Measurements from ENCODE around the gene ARNT2. TPM values are rescaled to one million over a fixed set of nuclear protein-coding genes. Genes with fewer than 3 reads are reported as not detected.

ARNT2 gene
- total and polyA plus RNA-seq, 2 of the 13 experiments (the other 11 are each of a cell fraction or from before 2014, with no cell fraction given), result 0.69 to 1.7 TPM

DNA sequence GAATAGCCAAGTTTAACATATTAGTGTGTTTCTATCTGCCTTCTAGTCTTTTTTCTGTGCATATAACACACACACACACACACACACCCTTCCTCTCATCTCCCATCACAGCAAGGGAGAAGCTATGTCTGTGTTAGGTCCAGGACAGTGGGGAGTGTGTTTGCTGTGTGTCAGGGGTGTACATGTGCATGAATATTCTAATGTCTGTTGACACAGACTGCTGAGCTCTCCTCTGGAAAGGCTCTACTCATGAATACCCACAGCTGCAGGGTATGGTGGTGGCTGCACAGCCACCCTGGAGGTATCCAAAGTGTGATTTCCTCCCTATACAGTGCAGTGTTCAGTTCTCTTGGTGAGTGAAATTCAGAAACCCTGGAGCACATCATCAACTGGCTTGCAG lies 42.9 kb downstream of the ARNT2 start (continued):
- TF ChIP-seq, protein P1, sequence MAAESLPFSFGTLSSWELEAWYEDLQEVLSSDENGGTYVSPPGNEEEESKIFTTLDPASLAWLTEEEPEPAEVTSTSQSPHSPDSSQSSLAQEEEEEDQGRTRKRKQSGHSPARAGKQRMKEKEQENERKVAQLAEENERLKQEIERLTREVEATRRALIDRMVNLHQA (CRISPR knock-in tag; IDR thresholded peaks at IDR 0.05), result no peak
- no peak for TF ChIP-seq PHF21A (CRISPR knock-in tag; IDR thresholded peaks at IDR 0.05)
- TF ChIP-seq CEBPB (IDR thresholded peaks at IDR 0.05; ENCODE audit: borderline replicate concordance, low read depth, low read length), result no peak
- TF ChIP-seq ARID2 (CRISPR knock-in tag; IDR thresholded peaks at IDR 0.05; ENCODE audit: borderline replicate concordance), result no peak
- TF ChIP-seq NCOA2 (CRISPR knock-in tag; IDR thresholded peaks at IDR 0.05), result no peak

DNA sequence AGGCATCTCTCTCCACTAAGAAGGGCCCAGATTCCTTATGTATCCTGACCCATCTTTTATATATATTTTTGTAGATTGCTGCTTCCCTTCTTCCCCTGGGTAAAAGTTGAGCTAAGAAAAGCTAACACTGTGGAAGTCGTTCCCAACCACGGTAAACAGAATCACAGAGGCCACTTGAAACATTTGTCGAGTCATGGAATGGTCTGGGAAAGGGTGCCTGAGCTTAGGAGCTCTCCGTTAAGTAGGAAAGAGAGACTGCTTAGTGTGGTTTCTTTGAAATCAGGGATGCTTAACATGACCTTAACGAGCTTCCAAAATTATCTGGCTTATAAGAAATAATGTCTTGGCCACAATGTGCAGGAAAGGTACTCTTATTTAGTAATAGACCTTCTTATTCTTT lies 45.6 kb downstream of the ARNT2 start:
- in situ Hi-C loops (cut with HindIII; ENCODE audit: extremely low pct_ligation_motif_present, low pct_unique_long_range_greater_than_20kb) (loop anchor here (25.0 kb wide), 1 partner anchor 512 kb away; no protein-coding TSS in a partner anchor), intact Hi-C loops (cut with micrococcal nuclease; ENCODE audit: unreplicated experiment) (no loop called here)
- Histone ChIP-seq H3K79me2 (ENCODE audit: insufficient read depth, low read length) (no peaks in the 10 kb centered on the region), H4K20me1 (ENCODE audit: insufficient read depth, low read length) (no peaks in the 10 kb centered on the region), H3K4me1 (ENCODE audit: insufficient read depth, low read length) (no peaks in the 10 kb centered on the region), H3K9me3 (ENCODE audit: low read length) (no peaks in the 10 kb centered on the region), H3K4me3 (replicated peaks in 1 of 3; ENCODE audit: insufficient read depth in 1 of 3, low read depth in 2 of 3, low read length in 3 of 3) (no peak overlapping the region), H3K36me3 (replicated peaks in 1 of 2; ENCODE audit: control insufficient read depth in 1 of 2, insufficient read depth in 2 of 2, low read length in 2 of 2) (no peaks in the 10 kb centered on the region), H3K27ac (ENCODE audit: extremely low read length, insufficient read depth, low read length) (no peak overlapping the region), H3K27me3 (ENCODE audit: control insufficient read depth in 1 of 2, insufficient read depth in 2 of 2, low read length in 2 of 2) (no peaks in the 10 kb centered on the region), H3K4me2 (ENCODE audit: low read depth, low read length) (no peak overlapping the region), H2AFZ (ENCODE audit: low read length) (no peak overlapping the region), H3K9ac (ENCODE audit: insufficient read depth, low read depth, low read length) (no peak overlapping the region)
- no peak for FAIRE-seq
- no peak for ATAC-seq
- POLR2A ChIA-PET, result no interaction called here
- 22% methylated on average over 5 of the region's 5 CpGs for WGBS (ENCODE audit: low lambda C conversion rate)
- BruUV-seq (replicated peaks), result no TSS peak
- no peak for DNase-seq (ENCODE audit: low spot score)
- CTCF ChIA-PET (ENCODE audit: low intra/inter-chr PET ratio, low total read pairs), result no interaction called here
- no peak for TF ChIP-seq TOPORS (CRISPR knock-in tag; IDR thresholded peaks at IDR 0.05)
- no peak for TF ChIP-seq EEA1 (CRISPR knock-in tag; IDR thresholded peaks at IDR 0.05; ENCODE audit: borderline replicate concordance)
- TF ChIP-seq, protein P2, sequence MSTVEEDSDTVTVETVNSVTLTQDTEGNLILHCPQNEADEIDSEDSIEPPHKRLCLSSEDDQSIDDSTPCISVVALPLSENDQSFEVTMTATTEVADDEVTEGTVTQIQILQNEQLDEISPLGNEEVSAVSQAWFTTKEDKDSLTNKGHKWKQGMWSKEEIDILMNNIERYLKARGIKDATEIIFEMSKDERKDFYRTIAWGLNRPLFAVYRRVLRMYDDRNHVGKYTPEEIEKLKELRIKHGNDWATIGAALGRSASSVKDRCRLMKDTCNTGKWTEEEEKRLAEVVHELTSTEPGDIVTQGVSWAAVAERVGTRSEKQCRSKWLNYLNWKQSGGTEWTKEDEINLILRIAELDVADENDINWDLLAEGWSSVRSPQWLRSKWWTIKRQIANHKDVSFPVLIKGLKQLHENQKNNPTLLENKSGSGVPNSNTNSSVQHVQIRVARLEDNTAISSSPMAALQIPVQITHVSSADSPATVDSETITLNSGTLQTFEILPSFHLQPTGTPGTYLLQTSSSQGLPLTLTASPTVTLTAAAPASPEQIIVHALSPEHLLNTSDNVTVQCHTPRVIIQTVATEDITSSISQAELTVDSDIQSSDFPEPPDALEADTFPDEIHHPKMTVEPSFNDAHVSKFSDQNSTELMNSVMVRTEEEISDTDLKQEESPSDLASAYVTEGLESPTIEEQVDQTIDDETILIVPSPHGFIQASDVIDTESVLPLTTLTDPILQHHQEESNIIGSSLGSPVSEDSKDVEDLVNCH (CRISPR knock-in tag; IDR thresholded peaks at IDR 0.05), result no peak
- TF ChIP-seq KMT2B (CRISPR knock-in tag; IDR thresholded peaks at IDR 0.05), result no peak
- TF ChIP-seq KDM5B (CRISPR knock-in tag; IDR thresholded peaks at IDR 0.05; ENCODE audit: borderline replicate concordance), result no peak
- TF ChIP-seq ZNF136 (CRISPR knock-in tag; IDR thresholded peaks at IDR 0.05; ENCODE audit: low read depth), result no peak
- TF ChIP-seq, protein P3, sequence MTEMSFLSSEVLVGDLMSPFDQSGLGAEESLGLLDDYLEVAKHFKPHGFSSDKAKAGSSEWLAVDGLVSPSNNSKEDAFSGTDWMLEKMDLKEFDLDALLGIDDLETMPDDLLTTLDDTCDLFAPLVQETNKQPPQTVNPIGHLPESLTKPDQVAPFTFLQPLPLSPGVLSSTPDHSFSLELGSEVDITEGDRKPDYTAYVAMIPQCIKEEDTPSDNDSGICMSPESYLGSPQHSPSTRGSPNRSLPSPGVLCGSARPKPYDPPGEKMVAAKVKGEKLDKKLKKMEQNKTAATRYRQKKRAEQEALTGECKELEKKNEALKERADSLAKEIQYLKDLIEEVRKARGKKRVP (CRISPR knock-in tag; IDR thresholded peaks at IDR 0.05), result no peak
- TF ChIP-seq, protein P4, sequence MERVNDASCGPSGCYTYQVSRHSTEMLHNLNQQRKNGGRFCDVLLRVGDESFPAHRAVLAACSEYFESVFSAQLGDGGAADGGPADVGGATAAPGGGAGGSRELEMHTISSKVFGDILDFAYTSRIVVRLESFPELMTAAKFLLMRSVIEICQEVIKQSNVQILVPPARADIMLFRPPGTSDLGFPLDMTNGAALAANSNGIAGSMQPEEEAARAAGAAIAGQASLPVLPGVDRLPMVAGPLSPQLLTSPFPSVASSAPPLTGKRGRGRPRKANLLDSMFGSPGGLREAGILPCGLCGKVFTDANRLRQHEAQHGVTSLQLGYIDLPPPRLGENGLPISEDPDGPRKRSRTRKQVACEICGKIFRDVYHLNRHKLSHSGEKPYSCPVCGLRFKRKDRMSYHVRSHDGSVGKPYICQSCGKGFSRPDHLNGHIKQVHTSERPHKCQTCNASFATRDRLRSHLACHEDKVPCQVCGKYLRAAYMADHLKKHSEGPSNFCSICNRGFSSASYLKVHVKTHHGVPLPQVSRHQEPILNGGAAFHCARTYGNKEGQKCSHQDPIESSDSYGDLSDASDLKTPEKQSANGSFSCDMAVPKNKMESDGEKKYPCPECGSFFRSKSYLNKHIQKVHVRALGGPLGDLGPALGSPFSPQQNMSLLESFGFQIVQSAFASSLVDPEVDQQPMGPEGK (CRISPR knock-in tag; IDR thresholded peaks at IDR 0.05), result no peak
- no peak for TF ChIP-seq ZNF432 (CRISPR knock-in tag; IDR thresholded peaks at IDR 0.05; ENCODE audit: borderline replicate concordance)

Data from HepG2 (cell line).